Gastrocnemius medialis (tissue), 4 donors: ENCODE data around the gene NAPEPLD. TPM values are rescaled to one million over a fixed set of nuclear protein-coding genes. Genes with fewer than 3 reads are reported as not detected.

Experiments used
- ATAC-seq, 2 donors: fragments of 150-250 bp; one replicate each; pipeline ENCODE4 v1.9.1; 2016
- DNase-seq, 2 donors: peaks; one replicate each; pipeline ENCODE4 v3.0.0-alpha.2; 2019
- H3K27ac ChIP-seq, 4 donors: fragments of 200-600 bp; sonication (generic); 1 replicate in 1 of 4; 2 replicates in 3 of 4; pipeline ENCODE4 v1.5.1; 2016 to 2018; ENCODE audit warnings: mild to moderate bottlenecking in 2 of 4, moderate library complexity in 1 of 4
- H3K27me3 ChIP-seq, 3 donors: fragments of 200-600 bp; sonication (generic) in 2 of 3; 1 replicate in 1 of 3; 2 replicates in 2 of 3; pipeline versions ENCODE4 v1.5.1 to v1.6.0; 2016 to 2019; ENCODE audit warnings: mild to moderate bottlenecking in 1 of 3, moderate library complexity in 1 of 3
- H3K36me3 ChIP-seq, 2 donors: fragments of 200-600 bp; sonication (generic) in 1 of 2; one replicate each; pipeline ENCODE4 v1.5.1; 2017 to 2018
- H3K4me1 ChIP-seq, 2 donors: fragments of 200-600 bp; sonication (generic) in 1 of 2; one replicate each; pipeline ENCODE4 v1.5.1; 2016 to 2017; ENCODE audit warnings: mild to moderate bottlenecking in 2 of 2
- H3K4me3 ChIP-seq, 4 donors: fragments of 200-600 bp; sonication (generic) in 3 of 4; 1 replicate in 1 of 4; 2 replicates in 3 of 4; pipeline ENCODE4 v1.5.1; 2016 to 2019; ENCODE audit warnings: mild to moderate bottlenecking in 2 of 4
- H3K9me3 ChIP-seq, 3 donors: fragments of 200-600 bp; sonication (generic) in 2 of 3; 1 replicate in 1 of 3; 2 replicates in 2 of 3; pipeline ENCODE4 v1.5.1; 2016 to 2019
- CTCF ChIP-seq, 5 experiments: fragments of 450-650 bp in 3 of 5; fragments of 200-600 bp in 2 of 5; sonication (generic) in 2 of 5; IDR thresholded peaks in 4 of 5; conservative IDR thresholded peaks in 1 of 5; 1 replicate in 4 of 5; 2 replicates in 1 of 5; pipeline ENCODE4 v1.5.1; 2016 to 2019; ENCODE audit warnings: antibody characterized with exemption in 5 of 5, mild to moderate bottlenecking in 3 of 5, moderate library complexity in 3 of 5
- POLR2A ChIP-seq, 2 donors: fragments of 450-650 bp; IDR thresholded peaks; one replicate each; pipeline ENCODE4 v1.6.1; 2017; ENCODE audit warnings: antibody characterized with exemption in 2 of 2, mild to moderate bottlenecking in 2 of 2, moderate library complexity in 2 of 2
- in situ Hi-C, 4 donors: fragments of 200-750 bp; cut with MboI; loops; one replicate each; pipeline versions ENCODE4 v1.15.0 to v1.8.0; 2017; ENCODE audit warnings: low sequenced_read_pairs in 4 of 4
- intact Hi-C: fragments of 100-400 bp; cut with DNase I; formaldehyde crosslinking; loops from one replicate; pipeline ENCODE4 v1.15.1; 2023; ENCODE audit warnings: low total_unique reads
- total RNA-seq, 4 donors: library from RNA; depleted of rRNA; stranded (reverse); fragments of >200 nt; gene quantifications; one replicate each; pipeline versions ENCODE4 v1.1.0 to v1.2.3, GENCODE V29; 2016

The NAPEPLD gene
- total RNA-seq, 4 donors from 2014 or later: 2.3 to 5.7 (median 4.0) TPM

DNA sequence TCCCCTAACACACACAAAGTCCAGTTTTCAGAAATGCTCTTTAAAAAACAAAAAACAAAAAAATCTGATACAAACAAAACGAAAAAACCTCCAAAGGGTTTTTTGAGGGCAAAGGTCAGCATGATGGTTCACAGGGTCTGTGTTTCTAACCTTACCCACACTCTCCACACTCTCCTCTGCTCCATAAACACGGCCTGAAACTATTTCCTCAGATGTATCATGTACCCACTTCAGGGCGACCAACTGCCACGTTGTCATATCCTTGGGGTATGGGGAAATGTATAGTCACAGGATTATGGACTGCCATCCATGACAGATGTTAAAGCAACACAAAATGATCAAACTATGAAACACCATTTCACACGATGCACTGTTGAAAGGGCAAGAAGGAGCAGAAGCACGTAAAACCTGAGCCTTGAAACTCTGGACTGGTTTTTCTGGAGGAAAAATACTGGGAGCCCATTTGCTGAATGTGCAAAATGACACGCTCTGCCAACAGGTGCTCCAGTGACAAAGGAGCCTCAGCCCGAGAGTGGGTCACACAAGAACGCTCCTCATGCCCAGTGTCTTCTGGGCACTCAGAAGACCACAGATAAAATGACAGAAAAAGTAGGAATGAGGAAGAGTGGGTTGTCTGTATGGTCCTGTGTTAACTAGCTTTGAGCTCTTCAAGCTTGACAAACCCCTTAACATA, 15.8 kb downstream of the NAPEPLD start:
- Histone ChIP-seq H3K4me1 (peaks cover 5 to 25% of the 10 kb centered on the region in 2 donors), H3K4me3 (no peak overlapping the region), H3K27ac (no peak overlapping the region), H3K36me3 (no peaks in the 10 kb centered on the region), H3K27me3 (no peaks in the 10 kb centered on the region), H3K9me3 (no peaks in the 10 kb centered on the region)
- no peak for TF ChIP-seq POLR2A (IDR thresholded peaks at IDR 0.05)
- TF ChIP-seq CTCF (IDR thresholded peaks at IDR 0.05 in 4 of 5, conservative IDR thresholded peaks at IDR 0.05 in 1 of 5): no peak
- in situ Hi-C loops (no loop called here), intact Hi-C loops (no loop called here)
- ATAC-seq: no peak
- DNase-seq: no peak

DNA sequence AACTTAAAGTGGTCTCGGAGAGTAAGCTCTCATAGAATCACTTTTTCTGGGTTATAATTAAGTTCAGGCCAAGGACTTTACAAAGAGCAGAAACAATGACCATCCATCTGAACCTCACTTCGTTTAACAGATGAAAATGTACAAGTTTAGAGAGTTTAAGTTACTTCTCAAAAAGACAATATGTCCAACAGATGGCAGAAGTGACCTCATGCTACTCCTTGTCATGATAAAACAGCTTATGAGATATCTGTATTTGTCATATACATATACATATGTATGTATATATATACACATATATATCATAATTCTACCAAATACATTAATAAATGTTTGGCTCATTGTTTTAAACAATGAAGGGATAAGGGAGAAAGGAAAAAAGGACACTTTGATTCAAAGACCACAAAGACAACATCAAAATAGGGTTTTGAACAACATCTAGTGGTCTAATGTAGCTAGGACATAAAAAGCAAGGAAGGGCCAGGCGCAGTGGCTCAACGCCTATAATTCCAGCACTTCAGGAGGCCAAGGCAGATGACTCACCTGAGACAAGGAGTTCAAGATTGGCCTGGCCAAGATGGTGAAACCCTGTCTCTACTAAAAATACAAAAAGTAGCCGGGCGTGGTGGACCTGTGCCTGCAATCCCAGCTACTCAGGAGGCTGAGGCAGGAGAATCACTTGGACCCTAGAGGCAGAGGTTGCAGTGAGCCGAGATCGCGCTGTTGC, 17.8 kb downstream of the NAPEPLD start:
- DNase-seq (peak; percentile 17 to 27), ATAC-seq (peak; percentile 56 to 79)
- peaks cover 5 to 25% of the 10 kb centered on the region in 2 donors for H3K4me1 ChIP-seq
- no peak overlapping the region for H3K27ac ChIP-seq
- no peak for TF ChIP-seq POLR2A (IDR thresholded peaks at IDR 0.05)
- TF ChIP-seq CTCF (IDR thresholded peaks at IDR 0.05 in 4 of 5, conservative IDR thresholded peaks at IDR 0.05 in 1 of 5): no peak
- H3K27me3 ChIP-seq: no peaks in the 10 kb centered on the region
- H3K4me3 ChIP-seq: no peak overlapping the region
- no peaks in the 10 kb centered on the region for H3K36me3 ChIP-seq
- in situ Hi-C loops: no loop called here
- intact Hi-C loops: no loop called here
- H3K9me3 ChIP-seq: no peaks in the 10 kb centered on the region

DNA sequence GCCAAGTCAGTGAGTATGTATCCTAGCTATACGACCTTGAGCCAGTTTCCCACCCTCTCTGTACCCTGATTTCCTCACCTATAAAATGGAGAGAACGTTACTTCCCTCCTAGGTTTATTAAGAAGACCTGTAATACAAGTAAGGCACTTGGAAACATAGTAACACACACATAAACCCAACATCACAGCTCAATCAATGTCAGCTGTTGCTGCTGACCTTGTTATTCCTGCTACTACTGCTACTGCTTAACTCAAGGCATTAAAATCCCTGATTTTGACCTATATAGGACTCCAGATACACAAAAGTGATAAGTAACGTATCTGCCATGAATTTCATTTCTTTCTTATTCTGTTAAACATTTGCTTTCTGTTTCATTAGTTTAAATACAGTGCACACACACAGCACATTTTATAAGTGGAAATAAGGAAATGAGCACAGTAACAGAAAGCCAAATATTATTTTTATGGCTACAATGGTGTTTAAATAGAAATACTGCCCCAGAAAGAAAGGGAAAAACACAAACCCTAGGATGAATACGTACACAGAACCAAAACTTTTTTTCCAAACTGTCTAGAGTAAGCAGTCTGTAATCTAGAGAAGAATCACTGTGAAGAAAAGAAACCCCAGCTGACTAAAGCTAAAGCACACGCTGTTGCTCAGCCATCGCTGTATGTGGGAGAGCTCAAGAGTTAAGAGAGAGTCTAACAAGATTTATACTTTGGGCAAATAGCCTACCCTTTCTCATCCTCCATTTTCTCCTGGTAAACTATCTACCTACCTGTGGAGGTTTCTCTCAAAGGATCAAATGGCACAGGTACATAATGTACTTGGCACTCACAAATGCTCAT, 19.0 kb downstream of the NAPEPLD start:
- DNase-seq (no peak), ATAC-seq (peak; percentile 36 to 61)
- intact Hi-C loops: no loop called here
- TF ChIP-seq POLR2A (IDR thresholded peaks at IDR 0.05): no peak
- TF ChIP-seq CTCF (IDR thresholded peaks at IDR 0.05 in 4 of 5, conservative IDR thresholded peaks at IDR 0.05 in 1 of 5): no peak
- no peaks in the 10 kb centered on the region for H3K27me3 ChIP-seq
- H3K9me3 ChIP-seq: no peaks in the 10 kb centered on the region
- H3K4me3 ChIP-seq: no peak overlapping the region
- H3K4me1 ChIP-seq: peaks cover 5 to 25% of the 10 kb centered on the region in 2 donors
- peak overlapping the region in 2 of 4 donors; percentile 24 to 34 for H3K27ac ChIP-seq
- H3K36me3 ChIP-seq: no peaks in the 10 kb centered on the region
- in situ Hi-C loops: no loop called here

GRCh38 chr7:103127006-103127405, 21.9 kb downstream of the NAPEPLD start:
- ATAC-seq: no peak
- DNase-seq: no peak
- Histone ChIP-seq H3K36me3 (no peaks in the 10 kb centered on the region), H3K4me3 (no peak overlapping the region), H3K27ac (no peak overlapping the region), H3K9me3 (no peaks in the 10 kb centered on the region), H3K27me3 (no peaks in the 10 kb centered on the region), H3K4me1 (peaks cover 5 to 12% of the 10 kb centered on the region in 2 donors)
- intact Hi-C loops (no loop called here), in situ Hi-C loops (no loop called here)
- TF ChIP-seq CTCF (IDR thresholded peaks at IDR 0.05 in 4 of 5, conservative IDR thresholded peaks at IDR 0.05 in 1 of 5) (no peak), POLR2A (IDR thresholded peaks at IDR 0.05) (no peak)
